HL-60 (cell line): Measurements from ENCODE around the gene PIEZO1.

Experiments used
- DNase-seq, 2 experiments: peaks; one replicate each; pipeline ENCODE4 v3.0.0-alpha.2; 2010 to 2020; ENCODE audit warnings: low read depth in 1 of 2, low spot score in 1 of 2
- H3K27ac ChIP-seq: fragments of 250-450 bp; sonication (Bioruptor Pico); replicated peaks from 2 replicates; pipeline ENCODE4 v1.5.1; 2020; ENCODE audit warnings: mild to moderate bottlenecking, moderate library complexity
- H3K27me3 ChIP-seq: fragments of 250-450 bp; sonication (Bioruptor Pico); 2 replicates; pipeline ENCODE4 v1.5.1; 2021; ENCODE audit warnings: mild to moderate bottlenecking, moderate library complexity; ENCODE audit not compliant: insufficient read depth, poor library complexity, severe bottlenecking
- H3K4me3 ChIP-seq: replicated peaks from 2 replicates; pipeline ENCODE4 v1.5.1; 2011; ENCODE audit warnings: mild to moderate bottlenecking, control low read depth, low read length; ENCODE audit not compliant: insufficient read depth
- GABPA ChIP-seq: IDR thresholded peaks from 2 replicates; pipeline ENCODE4 v1.6.1; 2012; ENCODE audit warnings: low read depth
- POLR2AphosphoS5 ChIP-seq: IDR thresholded peaks from 2 replicates; pipeline ENCODE4 v1.6.1; 2012; ENCODE audit warnings: low read depth
- SPI1 ChIP-seq: IDR thresholded peaks from 2 replicates; pipeline ENCODE4 v1.6.1; 2012; ENCODE audit warnings: low read depth, mild to moderate bottlenecking, borderline replicate concordance
- TF ChIP-seq, protein P1 (sequence below): IDR thresholded peaks from one replicate; pipeline ENCODE4 v1.5.1; 2011; ENCODE audit warnings: low read length, control low read depth, inconsistent platforms; ENCODE audit not compliant: insufficient read depth
- TF ChIP-seq, protein P2 (sequence below): IDR thresholded peaks from 2 replicates; pipeline ENCODE4 v1.6.1; 2012; ENCODE audit warnings: low read depth; ENCODE audit not compliant: insufficient replicate concordance

Gene PIEZO1

DNA sequence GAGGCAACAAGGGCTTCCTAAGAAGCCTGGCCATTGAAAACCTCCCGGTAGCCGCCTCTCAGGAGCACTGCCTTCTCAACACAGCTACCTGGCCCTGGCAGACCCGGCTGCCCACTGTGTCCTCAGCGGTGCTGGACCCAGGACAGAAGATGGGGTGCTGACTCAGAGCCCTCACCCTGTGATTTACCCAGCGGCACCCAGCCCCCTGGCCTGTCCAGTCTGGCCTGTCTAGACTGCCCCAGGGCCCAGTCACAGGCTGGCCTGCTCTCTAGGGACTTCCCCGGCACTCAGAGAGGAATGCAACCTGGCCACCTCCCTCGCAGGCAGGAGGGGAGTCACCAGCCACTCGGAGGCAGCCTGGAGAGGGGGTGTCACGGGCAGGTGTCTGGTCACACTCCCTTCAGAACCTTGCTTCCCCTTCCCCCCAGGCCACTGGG lies 20.1 kb downstream of the PIEZO1 start:
- TF ChIP-seq POLR2AphosphoS5 (no peak), SPI1 (no peak)
- TF ChIP-seq, protein P1, sequence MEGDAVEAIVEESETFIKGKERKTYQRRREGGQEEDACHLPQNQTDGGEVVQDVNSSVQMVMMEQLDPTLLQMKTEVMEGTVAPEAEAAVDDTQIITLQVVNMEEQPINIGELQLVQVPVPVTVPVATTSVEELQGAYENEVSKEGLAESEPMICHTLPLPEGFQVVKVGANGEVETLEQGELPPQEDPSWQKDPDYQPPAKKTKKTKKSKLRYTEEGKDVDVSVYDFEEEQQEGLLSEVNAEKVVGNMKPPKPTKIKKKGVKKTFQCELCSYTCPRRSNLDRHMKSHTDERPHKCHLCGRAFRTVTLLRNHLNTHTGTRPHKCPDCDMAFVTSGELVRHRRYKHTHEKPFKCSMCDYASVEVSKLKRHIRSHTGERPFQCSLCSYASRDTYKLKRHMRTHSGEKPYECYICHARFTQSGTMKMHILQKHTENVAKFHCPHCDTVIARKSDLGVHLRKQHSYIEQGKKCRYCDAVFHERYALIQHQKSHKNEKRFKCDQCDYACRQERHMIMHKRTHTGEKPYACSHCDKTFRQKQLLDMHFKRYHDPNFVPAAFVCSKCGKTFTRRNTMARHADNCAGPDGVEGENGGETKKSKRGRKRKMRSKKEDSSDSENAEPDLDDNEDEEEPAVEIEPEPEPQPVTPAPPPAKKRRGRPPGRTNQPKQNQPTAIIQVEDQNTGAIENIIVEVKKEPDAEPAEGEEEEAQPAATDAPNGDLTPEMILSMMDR: no peak
- TF ChIP-seq, protein P2, sequence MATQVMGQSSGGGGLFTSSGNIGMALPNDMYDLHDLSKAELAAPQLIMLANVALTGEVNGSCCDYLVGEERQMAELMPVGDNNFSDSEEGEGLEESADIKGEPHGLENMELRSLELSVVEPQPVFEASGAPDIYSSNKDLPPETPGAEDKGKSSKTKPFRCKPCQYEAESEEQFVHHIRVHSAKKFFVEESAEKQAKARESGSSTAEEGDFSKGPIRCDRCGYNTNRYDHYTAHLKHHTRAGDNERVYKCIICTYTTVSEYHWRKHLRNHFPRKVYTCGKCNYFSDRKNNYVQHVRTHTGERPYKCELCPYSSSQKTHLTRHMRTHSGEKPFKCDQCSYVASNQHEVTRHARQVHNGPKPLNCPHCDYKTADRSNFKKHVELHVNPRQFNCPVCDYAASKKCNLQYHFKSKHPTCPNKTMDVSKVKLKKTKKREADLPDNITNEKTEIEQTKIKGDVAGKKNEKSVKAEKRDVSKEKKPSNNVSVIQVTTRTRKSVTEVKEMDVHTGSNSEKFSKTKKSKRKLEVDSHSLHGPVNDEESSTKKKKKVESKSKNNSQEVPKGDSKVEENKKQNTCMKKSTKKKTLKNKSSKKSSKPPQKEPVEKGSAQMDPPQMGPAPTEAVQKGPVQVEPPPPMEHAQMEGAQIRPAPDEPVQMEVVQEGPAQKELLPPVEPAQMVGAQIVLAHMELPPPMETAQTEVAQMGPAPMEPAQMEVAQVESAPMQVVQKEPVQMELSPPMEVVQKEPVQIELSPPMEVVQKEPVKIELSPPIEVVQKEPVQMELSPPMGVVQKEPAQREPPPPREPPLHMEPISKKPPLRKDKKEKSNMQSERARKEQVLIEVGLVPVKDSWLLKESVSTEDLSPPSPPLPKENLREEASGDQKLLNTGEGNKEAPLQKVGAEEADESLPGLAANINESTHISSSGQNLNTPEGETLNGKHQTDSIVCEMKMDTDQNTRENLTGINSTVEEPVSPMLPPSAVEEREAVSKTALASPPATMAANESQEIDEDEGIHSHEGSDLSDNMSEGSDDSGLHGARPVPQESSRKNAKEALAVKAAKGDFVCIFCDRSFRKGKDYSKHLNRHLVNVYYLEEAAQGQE: no peak
- no peak overlapping the region for H3K27ac ChIP-seq

DNA sequence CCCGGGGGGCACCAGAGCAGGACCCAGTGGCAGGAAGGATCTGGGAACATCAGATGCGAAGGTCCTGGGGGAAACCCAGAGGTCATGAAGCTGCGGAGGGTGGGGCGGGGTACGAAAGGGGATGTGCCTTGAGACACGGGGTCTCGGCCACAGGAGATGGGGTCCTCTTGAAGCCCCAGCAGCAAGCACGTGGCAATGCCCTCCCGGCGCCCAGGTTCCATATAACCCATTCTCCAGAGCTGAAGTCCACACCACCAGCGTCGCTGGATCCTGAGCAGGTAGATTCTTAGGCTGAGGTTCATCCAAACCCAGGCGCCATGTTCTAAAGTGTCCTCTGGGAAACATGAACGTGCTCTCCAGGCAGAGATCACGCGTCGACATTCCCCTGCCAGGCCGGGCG lies 20.9 kb downstream of the PIEZO1 start:
- no peaks in the 10 kb centered on the region for H3K27me3 ChIP-seq
- TF ChIP-seq, protein P1: no peak
- TF ChIP-seq, protein P2: no peak
- no peak for TF ChIP-seq SPI1
- no peak for TF ChIP-seq GABPA
- TF ChIP-seq POLR2AphosphoS5: no peak
- no peak overlapping the region for H3K27ac ChIP-seq
- no peak for DNase-seq
- no peak overlapping the region for H3K4me3 ChIP-seq

More for the DNA sequence above, 20.1 kb downstream of the PIEZO1 start:
- no peak for DNase-seq
- Histone ChIP-seq H3K27me3 (no peaks in the 10 kb centered on the region), H3K4me3 (no peak overlapping the region)

DNA sequence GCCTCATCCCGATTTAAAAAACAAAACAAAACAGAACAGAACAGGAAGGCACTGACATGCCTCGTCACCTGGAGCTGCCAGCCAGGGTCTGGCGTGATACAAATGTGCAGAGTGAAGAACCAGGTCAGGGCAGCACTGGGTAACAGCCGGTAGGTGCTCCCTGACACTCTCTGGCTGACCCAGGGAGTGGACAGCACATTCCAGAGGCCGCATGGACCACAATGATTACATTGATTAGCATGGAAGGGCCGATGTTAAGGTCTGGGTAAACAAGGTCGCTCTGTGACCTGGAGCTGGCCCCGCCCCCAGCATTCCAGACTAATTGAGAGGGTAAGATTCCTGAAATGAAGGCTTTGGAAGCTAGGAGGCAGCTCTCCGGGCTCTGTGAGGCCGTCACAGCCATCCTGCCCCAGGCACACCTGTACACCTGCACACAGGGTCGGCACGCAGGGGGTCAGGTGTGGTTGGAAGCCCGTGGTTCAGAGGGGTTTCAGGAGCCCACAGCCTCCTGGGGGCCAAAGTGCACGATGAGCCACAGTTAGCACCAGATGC lies 21.4 kb downstream of the PIEZO1 start:
- no peak overlapping the region for H3K4me3 ChIP-seq
- no peak overlapping the region for H3K27ac ChIP-seq
- TF ChIP-seq, protein P2: no peak
- no peak for TF ChIP-seq SPI1
- TF ChIP-seq POLR2AphosphoS5: no peak
- TF ChIP-seq, protein P1: no peak
- TF ChIP-seq GABPA: no peak
- DNase-seq: no peak
- H3K27me3 ChIP-seq: no peaks in the 10 kb centered on the region
